Measurements from ENCODE around the gene PBOV1.

Gene PBOV1

GRCh38 chr6:138176652-138177232 is 41.5 kb downstream of the PBOV1 start (continued):
- peak; percentile 35; the same call in 1 of the 2 replicates for TF ChIP-seq MZF1 (tag by site-specific recombination; IDR thresholded peaks at IDR 0.05; ENCODE audit: borderline replicate concordance)
- TF ChIP-seq ZNF280D (tag by site-specific recombination; IDR thresholded peaks at IDR 0.05): 0 out of 2 replicates have a peak, but pooled peaks have one; percentile 21
- no peak for TF ChIP-seq MEIS1 (CRISPR knock-in tag; IDR thresholded peaks at IDR 0.05; ENCODE audit: borderline replicate concordance)
- TF ChIP-seq OVOL3 (tag by site-specific recombination; IDR thresholded peaks at IDR 0.05): no peak
- TF ChIP-seq TSHZ1 (tag by site-specific recombination; IDR thresholded peaks at IDR 0.05; ENCODE audit: borderline replicate concordance): no peak
- no peak for TF ChIP-seq KLF17 (tag by site-specific recombination; IDR thresholded peaks at IDR 0.05)
- TF ChIP-seq ZNF341 (tag by site-specific recombination; IDR thresholded peaks at IDR 0.05; ENCODE audit: low read depth): peak; percentile 26; the same call in 1 of the 2 replicates
- no peak for TF ChIP-seq ZNF600 (tag by site-specific recombination; IDR thresholded peaks at IDR 0.05)
- peak; percentile 71; the same call in 1 of the 2 replicates for TF ChIP-seq ZNF580 (tag by site-specific recombination; IDR thresholded peaks at IDR 0.05)
- TF ChIP-seq ZNF138 (tag by site-specific recombination; IDR thresholded peaks at IDR 0.05; ENCODE audit: borderline replicate concordance): peak; percentile 70; the same call in 1 of the 2 replicates
- peak; percentile 80 for TF ChIP-seq REST (tag by site-specific recombination; IDR thresholded peaks at IDR 0.05)
- TF ChIP-seq ZNF610 (tag by site-specific recombination; IDR thresholded peaks at IDR 0.05; ENCODE audit: borderline replicate concordance): 0 out of 2 replicates have a peak, but pooled peaks have one; percentile 41
- TF ChIP-seq KLF9 (tag by site-specific recombination; IDR thresholded peaks at IDR 0.05; ENCODE audit: low read depth): no peak
- peak; percentile 92 for TF ChIP-seq ZNF555 (tag by site-specific recombination; conservative IDR thresholded peaks at IDR 0.05)
- TF ChIP-seq ZNF658 (tag by site-specific recombination; IDR thresholded peaks at IDR 0.05): no peak
- no peak for TF ChIP-seq ZBTB6 (tag by site-specific recombination; IDR thresholded peaks at IDR 0.05)
- peak; percentile 81 for TF ChIP-seq ZNF623 (tag by site-specific recombination; IDR thresholded peaks at IDR 0.05)
- no peak for TF ChIP-seq ZNF335 (tag by site-specific recombination; conservative IDR thresholded peaks at IDR 0.05)
- TF ChIP-seq ZNF510 (tag by site-specific recombination; IDR thresholded peaks at IDR 0.05; ENCODE audit: insufficient replicate concordance): peak; percentile 88
- peak; percentile 68 for TF ChIP-seq ZNF558 (tag by site-specific recombination; IDR thresholded peaks at IDR 0.05)
- TF ChIP-seq TCF7L2 (IDR thresholded peaks at IDR 0.05; ENCODE audit: borderline replicate concordance, low read depth, low read length): no peak
- TF ChIP-seq ZNF449 (tag by site-specific recombination; IDR thresholded peaks at IDR 0.05): no peak
- peak; percentile 52; the same call in 1 of the 2 replicates for TF ChIP-seq ZNF664 (tag by site-specific recombination; IDR thresholded peaks at IDR 0.05)
- TF ChIP-seq SP7 (tag by site-specific recombination; IDR thresholded peaks at IDR 0.05): no peak
